GM06990 (cell line): ENCODE results near the gene PRKCB.

Experiments
- DNase-seq: peaks from one replicate; pipeline ENCODE4 v3.0.0-alpha.2; 2011; ENCODE audit not compliant: insufficient read length; ENCODE audit errors: extremely low read depth
- H3K27me3 ChIP-seq: replicated peaks from 2 replicates; pipeline ENCODE4 v1.6.0; 2011; ENCODE audit warnings: low read length; ENCODE audit not compliant: control insufficient read depth, insufficient read depth
- H3K36me3 ChIP-seq: 2 replicates; pipeline ENCODE4 v1.5.1; 2011; ENCODE audit warnings: low read length; ENCODE audit not compliant: control insufficient read depth, insufficient read depth
- H3K4me3 ChIP-seq: replicated peaks from 2 replicates; pipeline ENCODE4 v1.5.1; 2011; ENCODE audit warnings: low read depth, mild to moderate bottlenecking, control low read depth, low read length
- CTCF ChIP-seq: IDR thresholded peaks from 2 replicates; pipeline ENCODE4 v1.5.1; 2011; ENCODE audit warnings: low read length, control low read depth, mild to moderate bottlenecking, inconsistent platforms; ENCODE audit not compliant: insufficient read depth, poor library complexity, severe bottlenecking

Gene PRKCB

GRCh38 chr16:23941025-23941424 lies 105.2 kb downstream of the PRKCB start:
- Histone ChIP-seq H3K27me3 (no peaks in the 10 kb centered on the region), H3K4me3 (no peak overlapping the region), H3K36me3 (peaks cover 4% of the 10 kb centered on the region)
- TF ChIP-seq CTCF, result no peak
- DNase-seq, result no peak

- no peaks in the 10 kb centered on the region for H3K27me3 ChIP-seq
- TF ChIP-seq CTCF, result no peak
- DNase-seq, result no peak
- H3K36me3 ChIP-seq, result peaks cover 6% of the 10 kb centered on the region
- H3K4me3 ChIP-seq, result no peak overlapping the region
Observed at GRCh38 chr16:23941963-23942564, 106.3 kb downstream of the PRKCB start.

- H3K4me3 ChIP-seq, result no peak overlapping the region
- no peak for TF ChIP-seq CTCF
- no peak for DNase-seq
- H3K36me3 ChIP-seq, result peaks cover 7% of the 10 kb centered on the region
- H3K27me3 ChIP-seq, result no peaks in the 10 kb centered on the region
Observed at GRCh38 chr16:23943604-23944003, 107.8 kb downstream of the PRKCB start.

- Histone ChIP-seq H3K36me3 (peaks cover 7% of the 10 kb centered on the region), H3K4me3 (no peak overlapping the region), H3K27me3 (no peaks in the 10 kb centered on the region)
- DNase-seq, result no peak
- no peak for TF ChIP-seq CTCF
Observed at GRCh38 chr16:23944381-23944780, 108.6 kb downstream of the PRKCB start.

- no peak overlapping the region for H3K4me3 ChIP-seq
- H3K36me3 ChIP-seq, result peaks cover 7% of the 10 kb centered on the region
- TF ChIP-seq CTCF, result no peak
- no peaks in the 10 kb centered on the region for H3K27me3 ChIP-seq
- DNase-seq, result no peak
Observed at GRCh38 chr16:23945243-23945642, 109.5 kb downstream of the PRKCB start.

GRCh38 chr16:23947838-23948237 lies 112.1 kb downstream of the PRKCB start:
- Histone ChIP-seq H3K36me3 (peaks cover 9% of the 10 kb centered on the region), H3K4me3 (no peak overlapping the region), H3K27me3 (no peaks in the 10 kb centered on the region)
- no peak for TF ChIP-seq CTCF
- no peak for DNase-seq
